ENCODE data around the gene NFYB.
"Not testable (repeated sequence)": the region's sequence is repeated elsewhere in the genome, so short reads cannot be mapped to it uniquely, and the experiment has no call there.

NFYB gene

DNA sequence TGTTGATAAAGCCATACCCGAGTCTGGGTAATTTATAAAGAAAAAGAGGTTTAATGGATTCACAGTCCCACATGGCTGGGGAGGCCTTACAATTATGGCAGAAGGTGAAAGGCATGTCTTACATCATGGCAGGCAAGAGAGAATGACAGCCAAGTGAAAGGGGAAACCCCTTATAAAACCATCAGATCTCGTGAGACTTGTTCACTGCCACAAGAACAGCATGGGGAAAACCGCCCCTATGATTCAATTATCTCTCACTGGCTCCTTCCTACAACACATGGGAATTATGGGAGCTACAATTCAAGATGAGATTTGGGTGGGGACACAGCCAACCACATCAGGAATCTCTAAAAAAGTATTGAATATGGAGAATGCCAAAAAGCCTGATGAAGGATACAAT lies 25.0 kb upstream of the NFYB start:
- not testable (repeated sequence) for DNase-seq (ENCODE audit: low read depth in 2 of 2)

- no peak for DNase-seq (ENCODE audit: low read depth in 2 of 2)
Measured at GRCh38 chr12:104155711-104156555, 17.9 kb upstream of the NFYB start.

GRCh38 chr12:104154806-104155205 lies 16.8 kb upstream of the NFYB start:
- DNase-seq (ENCODE audit: low read depth in 2 of 2): no peak

DNA sequence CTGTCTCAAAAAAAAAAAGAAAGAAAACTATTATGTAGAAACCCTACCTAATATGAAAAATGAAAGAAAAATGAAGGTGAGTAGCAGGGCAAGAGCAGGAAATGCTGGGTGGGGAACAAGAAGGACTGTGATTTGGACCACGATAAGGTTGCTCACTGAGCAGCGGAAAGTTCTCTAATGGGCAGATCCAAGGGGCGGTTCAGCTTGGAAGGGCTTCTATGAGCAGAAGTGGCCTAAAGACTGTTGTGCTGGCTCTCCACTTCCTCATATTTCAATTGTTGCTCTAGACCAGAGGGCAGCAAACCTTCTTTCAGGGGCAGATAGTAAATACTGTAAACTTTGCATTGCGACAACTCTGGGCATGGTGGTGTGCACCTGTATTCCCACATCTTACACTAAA lies 16.3 kb upstream of the NFYB start:
- DNase-seq (ENCODE audit: low read depth in 2 of 2): no peak

GRCh38 chr12:104152685-104153241 lies 14.8 kb upstream of the NFYB start:
- no peak for DNase-seq (ENCODE audit: low read depth in 2 of 2)

GRCh38 chr12:104150416-104150815 lies 12.4 kb upstream of the NFYB start:
- DNase-seq (ENCODE audit: low read depth in 2 of 2): no peak

DNA sequence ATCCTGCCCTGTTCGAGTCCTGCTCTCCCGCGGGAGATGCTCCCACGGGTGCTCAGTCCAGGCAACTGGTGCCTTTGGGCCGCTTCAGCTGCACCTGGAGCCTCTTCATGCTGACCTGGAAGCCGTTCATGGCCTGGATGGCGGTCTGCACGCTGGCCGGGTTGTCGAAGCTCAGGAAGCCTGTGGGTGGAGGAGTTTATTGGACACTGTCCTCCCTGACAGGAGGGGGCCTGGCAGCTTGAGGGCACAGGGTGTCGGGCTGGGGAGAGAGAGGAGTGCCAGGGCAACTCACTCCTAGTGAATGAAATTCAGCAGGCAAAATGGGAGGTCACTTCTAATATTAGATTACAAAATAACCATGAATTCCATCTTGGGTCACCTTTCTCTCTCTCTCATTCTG lies 9.3 kb upstream of the NFYB start:
- no peak for DNase-seq (ENCODE audit: low read depth in 2 of 2)

- no peak for DNase-seq (ENCODE audit: low read depth in 2 of 2)
Measured at GRCh38 chr12:104143918-104144317, 5.9 kb upstream of the NFYB start.

DNA sequence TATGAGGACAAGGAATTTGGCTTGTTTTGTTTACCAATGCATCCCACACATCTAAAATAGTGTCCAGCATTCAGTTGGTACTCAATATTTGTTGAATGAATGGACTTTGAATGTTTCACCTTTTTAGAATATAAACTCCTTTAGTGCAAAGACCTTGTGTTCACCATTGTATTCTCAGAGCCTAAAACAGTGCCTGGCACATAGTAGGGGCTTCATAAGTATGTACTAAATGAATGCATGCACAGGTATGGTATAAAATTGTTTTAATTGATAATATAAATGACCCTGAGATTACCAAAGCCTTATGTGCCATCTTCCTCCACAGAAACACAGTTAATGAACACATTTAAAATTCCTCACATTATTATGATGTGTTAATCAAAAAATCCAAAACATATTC lies 5.0 kb upstream of the NFYB start:
- no peak for DNase-seq (ENCODE audit: low read depth in 2 of 2)

DNA sequence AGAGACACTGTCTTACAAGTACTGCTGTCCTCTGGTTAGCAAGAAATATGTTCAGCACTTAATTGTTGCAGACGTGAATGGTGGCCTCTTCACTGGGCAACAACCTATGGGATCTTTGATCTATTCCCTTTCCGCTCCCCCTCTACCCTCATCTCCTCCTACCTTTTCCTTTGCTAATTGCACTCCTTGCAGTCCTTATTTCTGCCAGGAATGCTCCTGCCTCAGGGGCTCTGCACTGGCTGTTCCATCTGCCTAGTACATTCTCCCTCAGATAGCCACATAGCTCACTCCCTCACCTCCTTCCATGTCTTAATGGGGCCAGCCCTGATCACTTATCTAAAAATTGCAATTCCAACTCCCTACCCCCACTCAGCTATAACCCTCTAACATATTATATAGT lies 4.5 kb upstream of the NFYB start:
- no peak for DNase-seq (ENCODE audit: low read depth in 2 of 2)

DNA sequence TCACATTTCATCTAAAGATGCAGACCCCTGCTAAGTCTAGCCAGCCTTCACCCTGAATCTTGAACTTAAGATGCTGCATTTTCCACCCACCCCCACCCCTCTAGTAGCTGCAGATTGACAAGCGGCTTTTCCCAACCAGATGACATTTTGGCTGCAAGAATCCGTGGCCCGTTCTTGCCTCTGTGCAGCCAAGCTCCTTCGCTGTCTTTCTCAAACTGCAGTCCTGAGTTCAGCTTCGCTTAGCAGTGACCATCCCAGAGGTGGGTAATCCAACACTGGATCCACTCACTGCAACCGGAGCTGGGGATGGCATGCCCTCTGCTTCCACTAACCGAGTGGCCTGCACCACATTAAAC lies 765 bp upstream of the NFYB start:
- no peak for DNase-seq (ENCODE audit: low read depth in 2 of 2)

DNA sequence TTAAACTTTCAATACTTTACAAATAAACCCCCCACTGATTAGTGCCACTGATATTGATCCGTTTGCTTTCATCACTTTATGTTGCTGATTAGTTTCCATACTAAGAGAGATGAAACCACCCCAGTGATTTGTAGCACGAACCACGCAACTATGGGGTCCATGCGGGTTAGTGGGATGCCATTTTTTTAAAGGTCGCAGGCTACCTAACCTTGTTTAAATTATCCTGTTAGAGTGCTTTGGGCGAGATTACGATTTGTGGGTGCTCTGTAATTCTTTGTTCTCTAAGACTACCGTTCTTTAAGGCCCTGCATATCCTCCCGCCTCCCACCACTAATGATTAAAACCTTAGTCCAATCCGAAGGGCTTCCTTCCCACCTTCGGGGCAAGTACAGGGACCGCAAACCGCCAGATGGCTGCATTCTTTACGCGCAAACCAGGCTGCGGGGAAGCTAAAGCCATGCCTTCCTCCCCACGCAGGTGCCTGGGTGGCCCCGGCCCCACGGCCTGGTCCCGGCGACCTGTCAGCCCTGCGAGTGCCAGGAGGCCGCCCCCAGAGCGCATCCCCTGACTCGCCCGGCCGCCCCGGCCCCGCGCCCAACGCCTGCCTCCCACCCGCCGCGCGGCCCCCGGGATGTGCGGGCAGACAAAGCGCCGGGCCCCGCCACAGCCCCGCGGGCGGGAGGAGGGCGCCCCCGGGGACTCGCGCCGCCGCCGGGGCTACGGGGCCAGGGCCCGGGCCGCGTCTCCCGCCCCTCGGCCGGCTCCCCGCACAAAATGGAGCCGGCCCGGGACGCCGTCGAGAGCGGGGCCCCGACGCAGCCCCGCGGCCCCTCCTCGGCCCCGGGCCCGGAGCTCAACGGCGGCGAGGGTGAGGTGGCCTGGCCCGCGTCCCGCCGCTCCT lies 759 bp downstream of the NFYB start:
- peak; percentile 22 to 32 for DNase-seq (ENCODE audit: low read depth in 2 of 2)

- DNase-seq (ENCODE audit: low read depth in 2 of 2): no peak
Measured at GRCh38 chr12:104136577-104136976, 1.4 kb downstream of the NFYB start.

GRCh38 chr12:104134882-104135281 lies 3.1 kb downstream of the NFYB start:
- DNase-seq (ENCODE audit: low read depth in 2 of 2): no peak

- no peak for DNase-seq (ENCODE audit: low read depth in 2 of 2)
Measured at GRCh38 chr12:104133866-104134265, 4.1 kb downstream of the NFYB start.

GRCh38 chr12:104133321-104133720 lies 4.7 kb downstream of the NFYB start:
- no peak for DNase-seq (ENCODE audit: low read depth in 2 of 2)

- DNase-seq (ENCODE audit: low read depth in 2 of 2): no peak
Measured at GRCh38 chr12:104132351-104132956, 5.6 kb downstream of the NFYB start.

DNA sequence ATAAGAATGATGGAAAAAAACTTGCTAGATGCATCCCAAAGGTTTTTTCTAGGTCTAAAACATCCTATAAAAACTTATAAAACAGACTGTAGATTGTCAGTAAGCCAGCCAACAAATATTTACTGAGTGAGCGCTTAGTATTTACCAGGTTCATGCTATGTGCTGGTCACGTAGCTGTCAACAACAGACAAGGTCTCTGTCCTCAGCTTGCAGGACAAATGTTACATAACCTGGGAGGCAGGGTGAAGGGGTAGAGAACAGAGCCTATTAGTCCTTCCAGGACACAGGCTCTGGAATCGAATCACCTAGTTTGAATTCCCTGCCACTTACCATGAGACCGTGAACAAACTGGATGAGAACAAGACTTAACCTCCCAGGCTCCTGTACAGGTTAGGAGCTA lies 6.4 kb downstream of the NFYB start:
- DNase-seq (ENCODE audit: low read depth in 2 of 2): no peak

GRCh38 chr12:104130760-104131159 lies 7.2 kb downstream of the NFYB start:
- no peak for DNase-seq (ENCODE audit: low read depth in 2 of 2)

GRCh38 chr12:104126548-104126947 lies 11.5 kb downstream of the NFYB start:
- no peak for DNase-seq (ENCODE audit: low read depth in 2 of 2)

DNA sequence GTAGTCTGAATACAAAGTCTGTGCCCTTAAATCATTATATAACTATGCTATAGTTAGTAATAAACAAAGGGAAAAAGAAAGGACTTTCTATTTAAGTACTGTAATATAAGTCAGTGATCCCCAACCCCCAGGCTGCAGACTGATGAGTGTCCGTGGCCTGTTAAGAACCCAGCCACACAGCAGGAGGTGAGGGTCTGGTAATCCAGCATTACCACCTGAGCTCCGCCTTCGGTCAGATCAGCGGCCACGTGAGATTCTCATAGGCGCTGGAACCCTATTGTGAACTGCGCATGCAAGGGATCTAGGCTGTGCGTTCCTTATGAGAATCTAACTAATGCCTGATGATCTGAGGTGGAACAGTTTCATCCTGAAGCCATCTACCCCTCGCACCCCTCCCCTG lies 15.7 kb downstream of the NFYB start:
- no peak for DNase-seq (ENCODE audit: low read depth in 2 of 2)

- DNase-seq (ENCODE audit: low read depth in 2 of 2): no peak
Measured at GRCh38 chr12:104121001-104121400, 17.0 kb downstream of the NFYB start.

All from stimulated activated CD4-positive, alpha-beta T cell treated with anti-CD3 and anti-CD28 coated beads, Interleukin-4, amount 100 ng/mL, for 48 hours (primary cell).